GM10847 (cell line): ENCODE results near the gene LRTM2.

Experiments
- POLR2A ChIP-seq: IDR thresholded peaks from 2 replicates; pipeline ENCODE4 v1.6.1; 2011; ENCODE audit not compliant: insufficient read length; ENCODE audit errors: extremely low read depth

LRTM2 gene

DNA sequence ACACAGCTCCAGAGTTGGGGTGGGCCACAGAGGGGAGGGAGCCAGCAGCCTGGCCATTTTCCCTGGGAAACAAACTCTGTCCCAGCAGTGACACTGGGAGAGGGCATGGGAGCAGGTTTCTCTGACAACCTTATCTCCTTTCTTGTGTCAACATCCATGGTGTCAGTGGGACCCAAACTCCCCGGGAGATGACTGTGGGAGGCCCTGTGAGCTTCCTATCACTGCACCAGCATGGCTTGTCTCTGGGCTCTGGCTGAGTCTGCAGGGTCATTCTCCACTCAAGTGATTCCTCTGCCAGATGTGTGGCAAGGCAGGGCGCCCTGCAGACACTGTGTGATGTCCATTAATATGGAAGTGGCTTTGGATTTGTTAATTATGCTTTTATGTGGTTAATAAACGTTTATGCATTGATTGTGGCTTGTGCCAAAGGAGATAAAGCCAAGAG is 10.1 kb downstream of the LRTM2 start:
- no peak for TF ChIP-seq POLR2A

DNA sequence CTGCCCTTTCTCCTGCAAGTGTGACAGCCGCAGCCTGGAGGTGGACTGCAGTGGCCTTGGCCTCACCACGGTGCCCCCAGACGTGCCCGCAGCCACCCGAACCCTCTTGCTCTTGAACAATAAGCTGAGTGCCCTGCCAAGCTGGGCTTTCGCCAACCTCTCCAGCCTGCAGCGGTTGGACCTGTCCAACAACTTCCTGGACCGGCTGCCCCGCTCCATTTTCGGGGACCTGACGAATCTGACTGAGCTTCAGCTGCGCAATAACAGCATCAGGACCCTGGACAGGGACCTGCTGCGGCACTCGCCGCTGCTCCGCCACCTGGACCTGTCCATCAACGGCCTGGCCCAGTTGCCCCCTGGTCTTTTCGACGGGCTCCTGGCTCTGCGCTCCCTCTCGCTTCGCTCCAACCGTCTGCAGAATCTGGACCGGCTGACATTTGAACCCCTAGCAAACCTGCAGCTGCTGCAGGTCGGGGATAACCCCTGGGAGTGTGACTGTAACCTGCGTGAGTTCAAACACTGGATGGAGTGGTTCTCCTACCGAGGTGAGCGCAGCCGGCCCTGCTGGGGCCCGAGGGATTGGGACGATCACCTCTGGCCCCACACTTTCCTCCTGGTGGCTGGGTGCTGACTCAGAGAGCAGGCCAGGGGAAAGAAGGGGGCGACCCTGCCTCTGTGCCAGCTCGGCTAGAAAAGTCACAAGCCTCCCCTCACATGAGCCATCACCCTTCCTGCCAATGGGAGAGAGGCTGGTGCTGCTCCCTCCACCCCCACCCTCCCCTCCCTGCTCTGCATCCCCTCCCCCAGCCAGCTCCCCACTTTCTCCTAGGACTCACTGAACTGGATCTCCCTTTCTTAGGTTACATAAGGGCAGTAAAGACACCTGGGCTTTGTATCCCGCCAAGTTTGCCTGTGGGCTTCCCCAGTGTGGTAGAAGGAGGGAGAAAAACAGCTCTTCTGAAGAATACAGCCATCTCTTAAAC is 10.9 kb downstream of the LRTM2 start:
- no peak for TF ChIP-seq POLR2A

GRCh38 chr12:1832801-1833595 is 12.6 kb downstream of the LRTM2 start:
- no peak for TF ChIP-seq POLR2A

DNA sequence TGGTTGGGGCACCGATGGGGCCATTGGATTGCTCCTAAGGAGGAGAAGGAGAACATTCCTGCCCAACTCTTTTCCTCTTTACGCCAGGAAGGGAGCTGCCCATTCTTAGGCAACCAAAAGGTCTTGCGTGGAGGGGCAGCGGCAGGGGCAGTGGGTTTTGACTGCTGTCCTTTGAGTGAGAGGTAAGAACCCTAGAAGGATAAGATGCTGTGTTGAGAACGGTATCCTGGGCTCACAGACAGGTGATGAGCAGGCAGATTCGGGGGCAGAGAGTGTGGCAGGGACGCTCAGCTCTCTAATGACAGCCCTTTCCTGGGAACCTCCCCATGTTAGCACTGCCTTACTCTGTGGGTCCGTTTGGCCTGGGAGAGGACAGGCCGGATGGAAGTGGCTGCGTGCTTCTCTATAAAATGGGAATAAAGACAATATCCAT is 13.2 kb downstream of the LRTM2 start:
- no peak for TF ChIP-seq POLR2A

DNA sequence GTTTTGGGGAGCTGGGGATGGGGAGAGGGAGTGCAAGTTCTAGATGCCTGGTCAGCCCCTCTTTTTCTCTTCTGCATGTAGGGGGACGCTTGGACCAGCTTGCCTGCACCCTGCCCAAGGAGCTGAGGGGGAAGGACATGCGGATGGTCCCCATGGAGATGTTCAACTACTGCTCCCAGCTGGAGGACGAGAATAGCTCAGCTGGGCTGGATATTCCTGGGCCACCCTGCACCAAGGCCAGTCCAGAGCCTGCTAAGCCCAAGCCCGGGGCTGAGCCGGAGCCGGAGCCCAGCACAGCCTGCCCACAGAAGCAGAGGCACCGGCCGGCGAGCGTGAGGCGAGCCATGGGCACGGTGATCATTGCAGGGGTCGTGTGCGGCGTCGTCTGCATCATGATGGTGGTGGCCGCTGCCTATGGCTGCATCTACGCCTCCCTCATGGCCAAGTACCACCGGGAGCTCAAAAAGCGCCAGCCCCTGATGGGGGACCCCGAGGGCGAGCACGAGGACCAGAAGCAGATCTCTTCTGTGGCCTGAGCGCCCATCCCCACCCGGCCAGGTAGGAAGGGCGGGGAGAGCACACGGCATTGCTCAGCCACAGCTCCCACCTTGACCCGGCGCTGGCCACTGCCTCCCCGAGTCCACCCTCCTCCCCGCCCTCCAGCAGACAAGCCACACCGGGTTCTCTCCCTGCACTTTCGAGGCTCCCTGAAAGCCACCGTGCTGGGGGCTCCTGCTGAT is 14.0 kb downstream of the LRTM2 start:
- no peak for TF ChIP-seq POLR2A

- no peak for TF ChIP-seq POLR2A
These were observed 15.1 kb downstream of the LRTM2 start for GRCh38 chr12:1835211-1836131.

GRCh38 chr12:1836241-1836803 is 16.0 kb downstream of the LRTM2 start:
- TF ChIP-seq POLR2A: no peak

- no peak for TF ChIP-seq POLR2A
These were observed 16.6 kb downstream of the LRTM2 start for GRCh38 chr12:1836854-1837421.

GRCh38 chr12:1837541-1838204 is 17.3 kb downstream of the LRTM2 start:
- TF ChIP-seq POLR2A: no peak

DNA sequence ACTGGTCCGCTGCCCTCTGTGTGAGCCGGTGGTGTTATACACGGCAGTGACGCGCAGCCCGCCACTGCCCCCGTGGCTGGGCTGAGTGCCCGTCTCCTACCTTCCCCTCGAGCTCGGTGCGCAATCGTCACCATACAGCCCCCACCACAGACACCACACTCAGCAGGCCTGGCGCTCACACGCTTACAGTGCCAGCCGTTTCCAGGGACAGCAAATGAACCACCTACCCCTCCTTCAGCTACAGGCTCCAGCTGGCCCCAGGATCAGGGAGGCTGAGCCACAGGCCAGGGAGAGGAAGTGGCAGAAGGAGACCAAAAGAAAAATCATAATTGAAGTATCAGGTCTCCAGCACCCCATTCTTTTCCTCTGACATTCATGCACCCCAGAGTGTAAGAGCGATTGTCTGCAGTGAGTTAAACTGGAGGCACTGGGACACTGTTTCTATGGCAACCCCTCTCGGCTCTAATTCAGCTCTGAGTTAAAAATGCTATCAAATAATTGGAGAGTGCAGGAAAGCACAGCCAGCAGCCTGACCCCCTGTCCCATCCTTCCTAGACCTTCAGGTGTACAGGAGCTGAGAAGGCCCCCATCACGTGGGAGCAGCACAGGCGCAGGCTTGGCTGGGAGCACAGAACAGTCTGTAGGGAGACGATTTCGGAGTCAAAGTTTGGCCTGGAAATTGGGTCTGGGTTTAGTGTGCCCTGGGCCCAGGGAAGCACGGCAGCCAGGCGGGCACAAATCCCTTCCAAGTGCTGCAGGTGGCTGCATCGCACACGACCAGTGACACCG is 18.0 kb downstream of the LRTM2 start:
- no peak for TF ChIP-seq POLR2A

DNA sequence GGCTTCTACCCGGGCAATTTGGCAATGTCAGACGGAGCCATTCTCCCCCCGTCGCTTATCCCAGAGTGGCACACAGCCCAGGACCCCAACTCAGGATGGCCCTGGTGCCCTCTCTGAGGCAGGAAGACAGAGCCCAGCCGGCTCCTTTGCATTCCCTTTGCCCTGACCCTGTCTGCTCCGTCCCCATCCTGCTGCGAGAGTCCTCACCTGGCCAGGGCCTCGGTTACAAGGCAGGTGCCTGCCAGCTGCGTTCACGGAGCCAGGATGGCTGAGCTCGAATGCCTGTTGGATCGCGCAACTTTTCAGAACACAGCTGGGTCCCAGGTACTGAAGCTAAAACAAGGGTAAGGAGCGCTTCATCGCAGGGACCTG is 18.6 kb downstream of the LRTM2 start:
- no peak for TF ChIP-seq POLR2A

- no peak for TF ChIP-seq POLR2A
These were observed 19.1 kb downstream of the LRTM2 start for GRCh38 chr12:1839464-1839863.
